Osteoblast (primary cell): ENCODE data around the gene FAM53C. TPM values are rescaled to one million over a fixed set of nuclear protein-coding genes. Genes with fewer than 3 reads are reported as not detected.
A peak's percentile ranks its signal among the peaks of the same experiment; 100 is the strongest.

Experiments used
- DNase-seq: peaks from one replicate; pipeline ENCODE4 v3.0.0; 2011; ENCODE audit warnings: low spot score, mixed read lengths; ENCODE audit not compliant: insufficient read length; ENCODE audit errors: missing footprints
- H2AFZ ChIP-seq: 2 replicates; pipeline ENCODE4 v1.6.0; 2011; ENCODE audit warnings: mild to moderate bottlenecking, low read length
- H3K27ac ChIP-seq: 2 replicates; pipeline ENCODE4 v1.5.1; 2011; ENCODE audit warnings: mild to moderate bottlenecking, low read depth, low read length, moderate library complexity
- H3K27me3 ChIP-seq: 2 replicates; pipeline ENCODE4 v1.6.0; 2012; ENCODE audit warnings: mild to moderate bottlenecking, control low read depth, inconsistent platforms, low read length, moderate library complexity; ENCODE audit not compliant: insufficient read depth
- H3K36me3 ChIP-seq: 2 replicates; pipeline ENCODE4 v1.5.1; 2011; ENCODE audit warnings: mild to moderate bottlenecking, low read length, control low read depth, moderate library complexity; ENCODE audit not compliant: insufficient read depth
- H3K4me1 ChIP-seq: 2 replicates; pipeline ENCODE4 v1.5.1; 2011; ENCODE audit warnings: mild to moderate bottlenecking, low read length, control low read depth, moderate library complexity; ENCODE audit not compliant: insufficient read depth
- H3K4me2 ChIP-seq: 2 replicates; pipeline ENCODE4 v1.6.0; 2011; ENCODE audit warnings: mild to moderate bottlenecking, low read length; ENCODE audit not compliant: insufficient read depth
- H3K4me3 ChIP-seq: fragments of 200-600 bp; sonication (generic); 3 replicates; pipeline ENCODE4 v1.5.1; 2012; ENCODE audit warnings: mild to moderate bottlenecking, low read length, inconsistent platforms; ENCODE audit not compliant: insufficient read depth
- H3K79me2 ChIP-seq: 2 replicates; pipeline ENCODE4 v1.6.0; 2012; ENCODE audit warnings: mild to moderate bottlenecking, low read length, control low read depth, inconsistent platforms; ENCODE audit not compliant: insufficient read depth
- H3K9me3 ChIP-seq: 2 replicates; pipeline ENCODE4 v1.5.1; 2011; ENCODE audit warnings: low read depth, low read length, control low read depth
- H4K20me1 ChIP-seq: 2 replicates; pipeline ENCODE4 v1.6.0; 2012; ENCODE audit warnings: mild to moderate bottlenecking, low read length, control low read depth; ENCODE audit not compliant: insufficient read depth
- total RNA-seq: library from RNA; depleted of rRNA; stranded (reverse); fragments of >200 nt; gene quantifications from 2 replicates; pipeline ENCODE4 v1.2.3, GENCODE V29; 2012
- TF ChIP-seq, protein P1 (sequence below): IDR thresholded peaks from 2 replicates; pipeline ENCODE4 v1.5.1; 2011; ENCODE audit warnings: mild to moderate bottlenecking, low read depth, low read length, moderate library complexity; ENCODE audit errors: extremely low read depth

Gene FAM53C
- total RNA-seq, 1 donor: 43.8 TPM

GRCh38 chr5:138344887-138345622 is 7.0 kb downstream of the FAM53C start:
- Histone ChIP-seq H4K20me1 (peaks cover 30% of the 10 kb centered on the region), H3K4me3 (no peak overlapping the region), H3K9me3 (no peaks in the 10 kb centered on the region), H3K36me3 (peaks cover 80% of the 10 kb centered on the region), H3K79me2 (peaks cover 39% of the 10 kb centered on the region), H3K27ac (no peak overlapping the region), H3K4me2 (no peak overlapping the region), H3K4me1 (peaks cover 19% of the 10 kb centered on the region), H3K27me3 (no peaks in the 10 kb centered on the region), H2AFZ (no peak overlapping the region)
- TF ChIP-seq, protein P1, sequence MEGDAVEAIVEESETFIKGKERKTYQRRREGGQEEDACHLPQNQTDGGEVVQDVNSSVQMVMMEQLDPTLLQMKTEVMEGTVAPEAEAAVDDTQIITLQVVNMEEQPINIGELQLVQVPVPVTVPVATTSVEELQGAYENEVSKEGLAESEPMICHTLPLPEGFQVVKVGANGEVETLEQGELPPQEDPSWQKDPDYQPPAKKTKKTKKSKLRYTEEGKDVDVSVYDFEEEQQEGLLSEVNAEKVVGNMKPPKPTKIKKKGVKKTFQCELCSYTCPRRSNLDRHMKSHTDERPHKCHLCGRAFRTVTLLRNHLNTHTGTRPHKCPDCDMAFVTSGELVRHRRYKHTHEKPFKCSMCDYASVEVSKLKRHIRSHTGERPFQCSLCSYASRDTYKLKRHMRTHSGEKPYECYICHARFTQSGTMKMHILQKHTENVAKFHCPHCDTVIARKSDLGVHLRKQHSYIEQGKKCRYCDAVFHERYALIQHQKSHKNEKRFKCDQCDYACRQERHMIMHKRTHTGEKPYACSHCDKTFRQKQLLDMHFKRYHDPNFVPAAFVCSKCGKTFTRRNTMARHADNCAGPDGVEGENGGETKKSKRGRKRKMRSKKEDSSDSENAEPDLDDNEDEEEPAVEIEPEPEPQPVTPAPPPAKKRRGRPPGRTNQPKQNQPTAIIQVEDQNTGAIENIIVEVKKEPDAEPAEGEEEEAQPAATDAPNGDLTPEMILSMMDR: no peak
- DNase-seq: peak; percentile 50

GRCh38 chr5:138346889-138347288 is 8.8 kb downstream of the FAM53C start:
- no peaks in the 10 kb centered on the region for H3K27me3 ChIP-seq
- peaks cover 66% of the 10 kb centered on the region for H3K36me3 ChIP-seq
- TF ChIP-seq, protein P1: no peak
- no peak overlapping the region for H3K4me2 ChIP-seq
- peaks cover 21% of the 10 kb centered on the region for H3K79me2 ChIP-seq
- H3K4me3 ChIP-seq: no peak overlapping the region
- H3K4me1 ChIP-seq: peaks cover 36% of the 10 kb centered on the region
- no peak overlapping the region for H2AFZ ChIP-seq
- no peak overlapping the region for H3K27ac ChIP-seq
- DNase-seq: no peak
- H4K20me1 ChIP-seq: peaks cover 12% of the 10 kb centered on the region
- H3K9me3 ChIP-seq: no peaks in the 10 kb centered on the region

GRCh38 chr5:138349852-138350562 is 11.9 kb downstream of the FAM53C start:
- TF ChIP-seq, protein P1: no peak
- peaks cover 22% of the 10 kb centered on the region for H3K79me2 ChIP-seq
- H3K27me3 ChIP-seq: no peaks in the 10 kb centered on the region
- H3K4me1 ChIP-seq: peaks cover 52% of the 10 kb centered on the region
- peak overlapping the region; percentile 83 for H3K27ac ChIP-seq
- H4K20me1 ChIP-seq: peaks cover 21% of the 10 kb centered on the region
- H3K36me3 ChIP-seq: peaks cover 41% of the 10 kb centered on the region
- no peak overlapping the region for H3K4me3 ChIP-seq
- DNase-seq: peak; percentile 95
- no peak overlapping the region for H2AFZ ChIP-seq
- H3K4me2 ChIP-seq: peak overlapping the region; percentile 56
- no peaks in the 10 kb centered on the region for H3K9me3 ChIP-seq

DNA sequence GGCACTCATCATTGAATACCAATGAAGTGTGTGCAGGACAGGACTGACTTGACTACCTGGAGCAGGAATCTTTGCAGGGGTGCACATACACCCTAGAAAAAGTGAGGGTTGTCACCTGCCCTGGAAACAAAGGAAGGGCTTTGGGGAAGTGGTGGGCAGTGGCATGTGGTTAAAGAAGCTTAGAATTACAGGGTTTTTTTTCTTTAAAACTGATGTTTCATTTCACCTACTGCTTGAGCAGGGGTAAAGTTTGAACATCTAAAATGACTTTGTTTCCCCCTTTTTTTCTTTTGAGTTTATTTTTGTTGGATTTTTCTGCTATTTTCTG is 12.5 kb downstream of the FAM53C start:
- Histone ChIP-seq H3K27me3 (no peaks in the 10 kb centered on the region), H3K4me2 (peak overlapping the region; percentile 56), H2AFZ (no peak overlapping the region), H3K27ac (peak overlapping the region; percentile 83), H4K20me1 (peaks cover 26% of the 10 kb centered on the region), H3K4me1 (peaks cover 58% of the 10 kb centered on the region), H3K9me3 (no peaks in the 10 kb centered on the region), H3K79me2 (peaks cover 27% of the 10 kb centered on the region), H3K4me3 (no peak overlapping the region), H3K36me3 (peaks cover 36% of the 10 kb centered on the region)
- TF ChIP-seq, protein P1: no peak
- no peak for DNase-seq
